Skeletal muscle tissue (tissue), 4 donors: ENCODE data around the gene RNF43. TPM values are rescaled to one million over a fixed set of nuclear protein-coding genes. Genes with fewer than 3 reads are reported as not detected.

Source experiments
- H3K27ac ChIP-seq: one replicate; pipeline ENCODE4 v1.7.0; 2013; ENCODE audit warnings: mild to moderate bottlenecking, low read depth, low read length, inconsistent platforms
- H3K27me3 ChIP-seq, 3 donors: one replicate each; pipeline ENCODE4 v1.7.0; 2013; ENCODE audit warnings: low read length in 3 of 3; ENCODE audit not compliant: control insufficient read depth in 3 of 3, insufficient read depth in 3 of 3
- H3K36me3 ChIP-seq, 3 donors: one replicate each; pipeline ENCODE4 v1.7.0; 2013; ENCODE audit warnings: low read length in 3 of 3; ENCODE audit not compliant: control insufficient read depth in 3 of 3, insufficient read depth in 3 of 3
- H3K4me1 ChIP-seq, 3 donors: one replicate each; pipeline ENCODE4 v1.7.0; 2013; ENCODE audit warnings: low read length in 3 of 3, mild to moderate bottlenecking in 3 of 3; ENCODE audit not compliant: control insufficient read depth in 3 of 3, insufficient read depth in 3 of 3
- H3K4me3 ChIP-seq, 3 donors: one replicate each; pipeline ENCODE4 v1.7.0; 2013; ENCODE audit warnings: low read length in 3 of 3
- H3K9ac ChIP-seq, 3 donors: one replicate each; pipeline ENCODE4 v1.7.0; 2013; ENCODE audit warnings: low read length in 3 of 3, mild to moderate bottlenecking in 3 of 3, moderate library complexity in 2 of 3, low read depth in 1 of 3
- H3K9me3 ChIP-seq, 3 donors: one replicate each; pipeline ENCODE4 v1.7.0; 2013; ENCODE audit warnings: low read length in 3 of 3; ENCODE audit not compliant: control insufficient read depth in 3 of 3
- total RNA-seq: library from RNA; depleted of rRNA; stranded (reverse); fragments of >200 nt; gene quantifications from one replicate; pipeline ENCODE4 v1.2.3, GENCODE V29; 2014
- donor health status: Osteomylitis.

RNF43 gene
- total RNA-seq, 1 donor from 2014 or later: not detected

GRCh38 chr17:58368860-58369213 lies 48.5 kb downstream of the RNF43 start:
- no peaks in the 10 kb centered on the region for H3K9me3 ChIP-seq
- no peaks in the 10 kb centered on the region for H3K36me3 ChIP-seq
- no peak overlapping the region for H3K27ac ChIP-seq
- H3K4me3 ChIP-seq: no peak overlapping the region
- no peaks in the 10 kb centered on the region for H3K27me3 ChIP-seq
- no peaks in the 10 kb centered on the region for H3K4me1 ChIP-seq
- H3K9ac ChIP-seq: no peak overlapping the region

Other genes with a start within 250 kb of the RNF43 start
- gene EPX, start 224.8 kb downstream of the RNF43 start, total RNA-seq: 0.52 TPM
- 10.4 TPM for gene MKS1, start 198.3 kb downstream of the RNF43 start, total RNA-seq
- gene LPO, start 178.9 kb downstream of the RNF43 start, total RNA-seq: not detected
- gene MPO, start 136.6 kb downstream of the RNF43 start, total RNA-seq: 14.1 TPM
- 1.0 TPM for gene TSPOAP1, start 88.7 kb downstream of the RNF43 start, total RNA-seq
- 62.6 TPM for gene SUPT4H1, start 65.3 kb downstream of the RNF43 start, total RNA-seq
- under 0.01 TPM for gene HSF5, start 70.9 kb upstream of the RNF43 start, total RNA-seq
- gene MTMR4, start 97.1 kb upstream of the RNF43 start, total RNA-seq: 23.0 TPM